GM19468 (cell line): Measurements from ENCODE around the gene HMSD.

Experiments used
- ATAC-seq: cut with Tn5 transposase; IDR thresholded peaks from one replicate; pipeline ENCODE4 v1.9.1; 2021; ENCODE audit warnings: mild to moderate bottlenecking, moderate library complexity, moderate number of reproducible peaks; ENCODE audit not compliant: unreplicated experiment; ENCODE audit errors: extremely low read depth

The HMSD gene

DNA sequence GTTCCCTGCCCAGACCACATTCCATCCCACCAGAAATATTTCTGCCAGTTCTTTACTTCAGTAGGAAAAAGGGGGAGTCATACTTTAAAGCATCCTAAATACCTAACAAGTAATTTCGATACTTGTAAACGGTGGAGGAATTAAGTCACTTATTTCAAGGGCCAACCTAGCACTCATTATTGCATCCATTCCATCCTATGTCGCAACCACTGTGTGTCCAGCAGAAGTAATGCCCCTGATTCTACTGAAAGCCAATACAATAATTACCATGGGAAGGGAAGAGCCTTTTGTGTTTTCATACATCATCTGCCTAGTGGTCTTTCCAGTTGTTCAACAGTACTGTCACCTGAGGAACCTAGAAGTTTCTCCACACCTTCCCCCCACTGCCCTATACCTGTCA is 33.3 kb downstream of the HMSD start:
- no peak for ATAC-seq

DNA sequence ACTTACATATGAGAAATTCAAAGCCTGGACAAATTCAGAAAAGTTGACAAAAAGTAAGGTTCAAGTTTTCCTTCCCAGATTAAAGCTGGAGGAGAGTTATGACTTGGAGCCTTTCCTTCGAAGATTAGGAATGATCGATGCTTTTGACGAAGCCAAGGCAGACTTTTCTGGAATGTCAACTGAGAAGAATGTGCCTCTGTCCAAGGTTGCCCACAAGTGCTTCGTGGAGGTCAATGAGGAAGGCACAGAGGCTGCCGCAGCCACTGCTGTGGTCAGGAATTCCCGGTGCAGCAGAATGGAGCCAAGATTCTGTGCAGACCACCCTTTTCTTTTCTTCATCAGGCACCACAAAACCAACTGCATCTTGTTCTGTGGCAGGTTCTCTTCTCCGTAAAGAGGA is 37.8 kb downstream of the HMSD start:
- ATAC-seq = no peak

DNA sequence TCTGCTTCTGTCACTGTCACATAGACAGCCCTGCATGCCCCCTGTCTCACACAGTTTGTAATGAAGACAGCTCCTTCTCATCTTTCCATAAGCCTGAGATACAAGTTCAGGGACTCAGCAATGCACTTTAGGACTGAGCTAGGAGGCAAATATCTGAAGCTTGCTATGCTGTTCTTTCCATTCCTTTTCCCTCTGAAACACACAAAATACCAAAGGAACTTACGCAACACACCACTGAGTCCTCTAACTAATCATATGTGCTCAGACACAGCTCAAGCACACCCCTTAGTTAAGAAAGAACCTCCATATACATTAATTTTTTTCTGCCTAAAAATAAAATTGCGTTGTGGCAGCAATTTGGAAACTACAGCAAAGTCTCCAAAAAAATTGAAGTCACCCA is 38.6 kb downstream of the HMSD start:
- ATAC-seq = no peak

- ATAC-seq = no peak
These were observed 43.6 kb downstream of the HMSD start for GRCh38 chr18:63992751-63993150.

DNA sequence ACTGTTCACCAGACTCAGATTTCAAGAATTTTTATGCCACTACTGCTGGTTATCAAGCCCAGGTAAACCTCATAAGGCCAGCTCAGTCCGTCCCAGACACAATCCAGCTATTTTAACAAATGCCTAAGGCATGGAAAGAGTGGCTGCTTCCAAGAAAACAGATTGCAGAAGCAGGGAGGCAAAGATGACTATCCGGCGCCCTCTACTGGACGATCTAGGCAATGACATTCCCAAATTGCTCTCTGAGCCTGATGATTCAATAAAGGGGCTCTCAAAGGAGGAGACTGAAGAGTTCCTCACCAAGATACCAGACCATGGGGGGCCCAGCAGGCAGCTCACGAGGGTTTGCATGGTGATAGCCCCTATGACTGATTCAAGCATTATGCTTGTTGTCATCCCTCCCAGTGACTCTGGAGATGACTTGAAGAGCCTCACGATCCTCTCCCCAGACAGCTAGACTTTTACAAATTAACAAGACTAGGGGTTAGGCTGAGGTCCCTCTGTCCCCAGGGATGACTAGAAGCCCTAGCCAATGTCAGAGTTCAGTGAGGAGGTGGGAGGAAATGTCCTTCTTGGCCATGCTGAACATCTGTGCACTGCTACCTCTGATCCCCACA is 45.8 kb downstream of the HMSD start:
- ATAC-seq = no peak

- ATAC-seq = no peak
These were observed 47.9 kb downstream of the HMSD start for GRCh38 chr18:63997041-63997440.

GRCh38 chr18:63997606-63998005 is 48.5 kb downstream of the HMSD start:
- ATAC-seq = no peak

- ATAC-seq = no peak
These were observed 50.8 kb downstream of the HMSD start for GRCh38 chr18:63999871-64000270.

DNA sequence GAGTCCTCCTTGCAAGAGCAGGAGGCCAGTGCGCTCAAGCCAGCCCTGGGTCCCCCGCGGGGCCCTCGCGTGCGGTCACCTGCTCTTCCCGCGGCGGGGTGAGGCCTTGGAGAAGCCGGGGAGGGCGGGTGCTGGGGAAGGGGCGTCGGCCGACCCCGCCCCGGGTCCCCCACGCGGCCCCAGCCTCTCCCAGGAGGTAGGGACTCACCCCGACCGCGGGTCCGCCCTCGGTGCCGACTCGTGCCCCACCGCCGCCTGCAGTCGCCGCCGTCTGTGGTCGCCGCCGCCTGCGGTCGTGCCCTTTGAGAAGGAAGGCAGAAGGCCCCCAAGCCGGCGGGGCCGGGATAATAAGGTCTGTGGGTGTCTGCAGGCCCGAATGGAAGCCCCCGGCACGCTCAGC is 53.5 kb downstream of the HMSD start:
- no peak for ATAC-seq

GRCh38 chr18:64009305-64009704 is 60.2 kb downstream of the HMSD start:
- no peak for ATAC-seq
